GM12873 (cell line): Measurements from ENCODE around the gene GBX1.

Experiments used
- CTCF ChIP-seq: IDR thresholded peaks from 2 replicates; pipeline ENCODE4 v1.5.1; 2012; ENCODE audit warnings: low read depth, mild to moderate bottlenecking, moderate library complexity, low read length, control low read depth; ENCODE audit not compliant: insufficient read depth; ENCODE audit errors: missing control alignments

Gene GBX1

DNA sequence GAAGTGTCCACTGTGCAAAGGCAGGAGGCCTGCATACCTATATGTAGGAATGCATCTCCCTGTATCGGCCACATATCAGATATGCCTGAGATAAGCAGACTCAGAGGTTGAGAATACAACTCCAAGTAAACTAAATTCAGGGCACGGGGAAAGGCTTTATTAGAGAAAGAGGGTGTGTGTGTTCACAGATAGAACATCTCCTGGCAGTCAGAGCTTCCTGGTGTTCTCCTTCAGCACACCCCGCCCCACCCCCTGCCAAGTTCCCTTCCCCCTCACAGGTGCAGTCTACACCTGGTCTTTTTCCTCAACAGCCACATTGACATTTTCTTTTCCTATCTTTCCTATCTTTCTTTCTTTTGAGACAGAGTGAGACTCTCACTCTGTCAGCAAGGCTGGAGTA lies 17.1 kb downstream of the GBX1 start:
- no peak for TF ChIP-seq CTCF

GRCh38 chr7:151148319-151149259 lies 18.9 kb downstream of the GBX1 start:
- no peak for TF ChIP-seq CTCF

GRCh38 chr7:151146761-151147160 lies 20.7 kb downstream of the GBX1 start:
- no peak for TF ChIP-seq CTCF

DNA sequence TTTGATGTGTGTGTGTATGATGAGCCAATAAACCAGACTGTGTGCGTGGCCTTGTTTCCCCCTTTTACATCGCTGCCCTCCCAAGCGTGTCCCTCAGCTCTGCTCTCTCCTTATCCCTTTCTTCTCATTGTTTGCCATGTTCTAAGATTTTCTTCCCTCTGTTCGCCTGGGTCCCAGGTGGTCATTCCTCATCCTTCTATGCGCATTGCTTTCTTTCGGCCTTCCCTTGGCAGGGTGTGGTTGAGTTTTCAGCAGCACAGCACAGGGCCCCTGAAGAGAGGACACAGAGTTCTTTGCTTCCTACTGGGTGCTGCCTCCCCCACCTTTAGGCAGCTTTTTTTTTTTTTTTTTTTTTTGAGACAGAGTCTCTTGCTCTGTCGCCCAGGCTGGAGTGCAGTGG lies 23.1 kb downstream of the GBX1 start:
- TF ChIP-seq CTCF: no peak

DNA sequence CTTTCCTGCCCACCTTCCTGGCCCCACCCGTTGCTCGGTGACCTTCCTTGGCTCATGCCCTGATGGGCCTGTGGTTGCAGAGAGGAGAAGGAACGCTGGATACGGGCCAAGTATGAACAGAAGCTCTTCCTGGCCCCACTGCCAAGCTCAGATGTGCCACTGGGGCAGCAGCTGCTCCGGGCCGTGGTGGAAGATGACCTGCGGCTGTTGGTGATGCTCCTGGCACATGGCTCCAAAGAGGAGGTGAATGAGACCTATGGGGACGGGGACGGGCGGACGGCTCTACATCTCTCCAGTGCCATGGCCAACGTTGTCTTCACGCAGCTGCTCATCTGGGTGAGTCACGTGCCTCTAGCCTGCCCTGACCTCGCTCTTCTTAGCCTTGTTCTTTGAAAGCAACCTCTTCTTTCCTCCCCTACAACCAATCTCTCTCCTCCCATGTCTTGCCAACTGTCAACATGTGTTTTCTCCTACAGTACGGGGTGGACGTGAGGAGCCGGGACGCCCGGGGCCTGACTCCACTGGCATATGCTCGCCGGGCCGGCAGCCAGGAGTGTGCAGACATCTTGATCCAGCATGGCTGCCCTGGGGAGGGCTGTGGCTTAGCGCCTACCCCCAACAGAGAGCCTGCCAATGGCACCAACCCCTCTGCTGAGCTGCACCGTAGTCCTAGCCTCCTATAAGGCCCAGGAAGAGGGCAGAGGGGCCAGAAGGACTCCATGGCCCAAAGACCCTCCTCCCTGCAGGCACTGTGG lies 24.1 kb downstream of the GBX1 start:
- TF ChIP-seq CTCF: no peak

- TF ChIP-seq CTCF: no peak
These were observed 24.8 kb downstream of the GBX1 start for GRCh38 chr7:151142686-151143040.
